Measurements from ENCODE around the gene DNAH6.
"Not testable (repeated sequence)": the region's sequence is repeated elsewhere in the genome, so short reads cannot be mapped to it uniquely, and the experiment has no call there.

DNAH6 gene

DNA sequence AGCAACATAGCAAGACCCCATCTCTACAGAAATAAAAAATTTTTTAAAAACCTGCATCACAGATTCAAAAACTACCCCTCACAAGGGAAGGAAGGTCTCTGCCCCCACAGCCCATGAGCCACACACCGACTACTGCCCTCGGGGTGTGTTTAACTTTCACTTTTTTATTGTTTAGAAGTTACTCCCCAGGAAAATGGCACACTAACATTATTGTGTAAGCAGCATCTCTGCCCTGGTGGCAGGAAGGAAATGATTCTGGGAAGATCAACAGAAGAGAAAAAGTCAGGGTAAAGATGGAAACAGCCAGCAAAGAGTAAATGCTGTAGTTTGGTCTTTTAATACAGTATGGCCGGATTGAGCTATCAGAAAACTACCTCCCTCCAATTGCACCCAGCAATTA is 342.6 kb downstream of the DNAH6 start:
- no peak for DNase-seq
- peaks cover 23% of the 10 kb centered on the region for H3K4me1 Mint-ChIP-seq
- no peak overlapping the region for H3K27ac Mint-ChIP-seq
- H3K4me3 Mint-ChIP-seq: no peak overlapping the region
- H3K27me3 Mint-ChIP-seq (ENCODE audit: low read depth, poor library complexity): peaks cover 14% of the 10 kb centered on the region
- TF ChIP-seq, protein P1, sequence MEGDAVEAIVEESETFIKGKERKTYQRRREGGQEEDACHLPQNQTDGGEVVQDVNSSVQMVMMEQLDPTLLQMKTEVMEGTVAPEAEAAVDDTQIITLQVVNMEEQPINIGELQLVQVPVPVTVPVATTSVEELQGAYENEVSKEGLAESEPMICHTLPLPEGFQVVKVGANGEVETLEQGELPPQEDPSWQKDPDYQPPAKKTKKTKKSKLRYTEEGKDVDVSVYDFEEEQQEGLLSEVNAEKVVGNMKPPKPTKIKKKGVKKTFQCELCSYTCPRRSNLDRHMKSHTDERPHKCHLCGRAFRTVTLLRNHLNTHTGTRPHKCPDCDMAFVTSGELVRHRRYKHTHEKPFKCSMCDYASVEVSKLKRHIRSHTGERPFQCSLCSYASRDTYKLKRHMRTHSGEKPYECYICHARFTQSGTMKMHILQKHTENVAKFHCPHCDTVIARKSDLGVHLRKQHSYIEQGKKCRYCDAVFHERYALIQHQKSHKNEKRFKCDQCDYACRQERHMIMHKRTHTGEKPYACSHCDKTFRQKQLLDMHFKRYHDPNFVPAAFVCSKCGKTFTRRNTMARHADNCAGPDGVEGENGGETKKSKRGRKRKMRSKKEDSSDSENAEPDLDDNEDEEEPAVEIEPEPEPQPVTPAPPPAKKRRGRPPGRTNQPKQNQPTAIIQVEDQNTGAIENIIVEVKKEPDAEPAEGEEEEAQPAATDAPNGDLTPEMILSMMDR (IDR thresholded peaks at IDR 0.05): no peak
- H3K9me3 Mint-ChIP-seq: no peaks in the 10 kb centered on the region
- no peaks in the 10 kb centered on the region for H3K36me3 Mint-ChIP-seq (ENCODE audit: low read depth)

DNA sequence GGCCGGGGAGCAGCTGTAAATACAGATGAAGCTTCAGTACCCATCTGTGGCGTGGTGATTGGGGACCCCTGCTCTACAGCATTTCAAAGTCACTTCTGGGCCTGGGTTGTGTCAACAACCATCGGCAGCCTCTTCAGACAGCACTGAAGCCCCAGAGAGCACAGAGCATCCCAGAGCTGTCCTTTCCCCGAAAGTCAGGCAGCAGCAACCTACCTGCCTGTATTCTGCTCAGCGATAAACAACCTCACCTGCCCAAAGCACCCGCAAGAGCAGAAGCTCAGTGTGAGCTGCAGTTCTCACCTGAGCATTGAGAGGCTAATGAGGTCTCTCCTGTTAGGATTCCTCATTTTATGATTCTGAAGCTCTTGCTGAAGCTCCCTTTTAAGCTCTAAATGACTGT is 345.2 kb downstream of the DNAH6 start:
- peaks cover 15% of the 10 kb centered on the region for H3K4me1 Mint-ChIP-seq
- H3K27ac Mint-ChIP-seq: no peak overlapping the region
- no peak for DNase-seq
- no peaks in the 10 kb centered on the region for H3K36me3 Mint-ChIP-seq (ENCODE audit: low read depth)
- no peak overlapping the region for H3K4me3 Mint-ChIP-seq
- TF ChIP-seq, protein P1 (IDR thresholded peaks at IDR 0.05): no peak
- H3K27me3 Mint-ChIP-seq (ENCODE audit: low read depth, poor library complexity): peaks cover 6% of the 10 kb centered on the region
- H3K9me3 Mint-ChIP-seq: no peaks in the 10 kb centered on the region

DNA sequence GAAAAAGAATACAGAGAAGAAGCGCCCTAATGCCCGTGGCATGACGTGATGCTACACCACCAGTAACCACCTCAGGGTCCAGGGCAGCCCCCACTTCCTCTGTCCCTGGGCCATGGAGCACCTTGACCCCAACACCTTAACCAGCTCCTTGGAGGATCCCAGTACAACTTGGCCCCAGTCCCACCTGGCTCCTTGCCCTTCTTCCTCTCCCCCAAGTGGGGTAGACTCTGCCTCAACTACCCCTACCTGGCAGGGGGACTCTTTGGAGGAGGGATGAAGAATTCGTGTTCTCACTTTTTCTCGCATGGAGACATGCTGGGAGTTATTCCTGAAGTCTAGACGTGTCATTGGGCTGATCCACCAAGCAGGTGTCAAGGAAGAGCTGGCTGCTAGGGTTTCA is 345.7 kb downstream of the DNAH6 start:
- Mint-ChIP-seq H3K27ac (no peak overlapping the region), H3K27me3 (ENCODE audit: low read depth, poor library complexity) (peaks cover 6% of the 10 kb centered on the region), H3K4me1 (peaks cover 10% of the 10 kb centered on the region), H3K9me3 (no peaks in the 10 kb centered on the region), H3K4me3 (no peak overlapping the region), H3K36me3 (ENCODE audit: low read depth) (no peaks in the 10 kb centered on the region)
- no peak for DNase-seq
- TF ChIP-seq, protein P1 (IDR thresholded peaks at IDR 0.05): no peak

DNA sequence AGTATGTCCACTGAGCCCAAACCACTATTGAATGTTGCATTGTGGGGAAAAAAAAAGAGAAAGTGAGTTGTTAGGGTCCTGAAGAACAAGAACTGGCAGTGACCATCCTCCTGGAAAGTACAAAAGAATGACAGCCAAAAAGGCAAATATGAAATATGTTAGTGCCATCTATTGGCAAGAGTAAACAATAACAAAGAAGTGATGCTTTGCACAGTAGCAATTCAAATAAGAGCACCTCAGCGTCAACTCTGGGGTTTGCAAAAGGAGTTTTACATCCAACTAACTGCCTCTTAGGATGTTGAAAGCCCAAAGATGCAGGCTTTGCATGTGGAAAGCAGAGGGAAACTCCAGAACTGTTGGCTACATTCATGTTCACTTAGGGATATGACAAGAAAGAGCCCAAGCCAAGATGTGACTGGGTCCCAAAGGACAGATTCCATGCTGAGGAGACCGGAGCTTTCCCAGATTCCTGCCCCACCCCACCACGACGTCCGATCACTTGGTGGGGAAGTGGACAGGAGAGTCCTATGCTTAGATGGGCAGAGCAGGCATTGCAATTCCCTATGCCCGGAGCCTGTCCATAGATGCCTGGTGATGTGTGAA is 349.0 kb downstream of the DNAH6 start:
- H3K27ac Mint-ChIP-seq: no peak overlapping the region
- H3K27me3 Mint-ChIP-seq (ENCODE audit: low read depth, poor library complexity): no peaks in the 10 kb centered on the region
- no peak for DNase-seq
- no peaks in the 10 kb centered on the region for H3K36me3 Mint-ChIP-seq (ENCODE audit: low read depth)
- TF ChIP-seq, protein P1 (IDR thresholded peaks at IDR 0.05): no peak
- H3K4me3 Mint-ChIP-seq: no peak overlapping the region
- no peaks in the 10 kb centered on the region for H3K9me3 Mint-ChIP-seq
- H3K4me1 Mint-ChIP-seq: no peaks in the 10 kb centered on the region

DNA sequence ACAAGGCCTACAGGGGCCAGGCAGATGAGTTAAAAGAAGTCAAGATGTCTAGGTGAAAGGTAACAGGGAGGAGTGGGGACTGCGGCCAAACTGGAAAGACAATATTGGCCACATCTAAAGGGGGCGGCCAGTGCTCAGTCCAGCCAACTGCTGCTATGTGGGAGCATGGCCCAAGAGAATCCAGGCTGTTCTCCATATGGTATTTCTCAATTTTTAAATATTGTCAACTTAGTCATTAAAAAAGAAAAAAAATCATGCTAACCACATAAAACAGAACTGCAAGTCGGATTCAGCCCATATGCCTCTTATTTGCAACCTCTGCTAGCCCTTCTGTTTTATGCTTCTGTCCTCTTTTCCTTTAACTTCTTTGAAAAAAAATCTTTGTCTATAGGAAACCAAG is 349.8 kb downstream of the DNAH6 start:
- Mint-ChIP-seq H3K9me3 (no peaks in the 10 kb centered on the region), H3K4me3 (no peak overlapping the region), H3K36me3 (ENCODE audit: low read depth) (no peaks in the 10 kb centered on the region), H3K4me1 (no peaks in the 10 kb centered on the region), H3K27ac (no peak overlapping the region), H3K27me3 (ENCODE audit: low read depth, poor library complexity) (no peaks in the 10 kb centered on the region)
- no peak for DNase-seq
- TF ChIP-seq, protein P1 (IDR thresholded peaks at IDR 0.05): no peak

DNA sequence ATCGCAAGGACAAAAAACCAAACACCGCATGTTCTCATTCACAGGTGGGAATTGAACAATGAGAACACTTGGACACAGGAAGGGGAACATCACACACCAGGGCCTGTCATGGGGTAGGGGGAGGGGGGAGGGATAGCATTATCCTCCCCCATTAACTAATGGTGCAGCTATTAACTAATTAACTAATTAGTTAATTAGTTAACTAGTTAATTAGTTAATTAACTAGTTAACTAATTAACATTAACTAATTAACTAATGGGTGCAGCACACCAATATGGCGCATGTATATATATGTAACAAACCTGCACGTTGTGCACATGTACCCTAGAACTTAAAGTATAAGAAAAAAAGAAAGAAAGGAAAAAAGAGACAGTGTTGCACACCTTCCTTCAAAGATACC is 352.0 kb downstream of the DNAH6 start:
- H3K4me3 Mint-ChIP-seq; H3K36me3 Mint-ChIP-seq (ENCODE audit: low read depth); DNase-seq; H3K27ac Mint-ChIP-seq; H3K4me1 Mint-ChIP-seq; H3K27me3 Mint-ChIP-seq (ENCODE audit: low read depth, poor library complexity); H3K9me3 Mint-ChIP-seq: not testable (repeated sequence)
